ENCODE data around the gene PPP1R26.
"Not testable (repeated sequence)": the region's sequence is repeated elsewhere in the genome, so short reads cannot be mapped to it uniquely, and the experiment has no call there.

Gene PPP1R26, protein sequence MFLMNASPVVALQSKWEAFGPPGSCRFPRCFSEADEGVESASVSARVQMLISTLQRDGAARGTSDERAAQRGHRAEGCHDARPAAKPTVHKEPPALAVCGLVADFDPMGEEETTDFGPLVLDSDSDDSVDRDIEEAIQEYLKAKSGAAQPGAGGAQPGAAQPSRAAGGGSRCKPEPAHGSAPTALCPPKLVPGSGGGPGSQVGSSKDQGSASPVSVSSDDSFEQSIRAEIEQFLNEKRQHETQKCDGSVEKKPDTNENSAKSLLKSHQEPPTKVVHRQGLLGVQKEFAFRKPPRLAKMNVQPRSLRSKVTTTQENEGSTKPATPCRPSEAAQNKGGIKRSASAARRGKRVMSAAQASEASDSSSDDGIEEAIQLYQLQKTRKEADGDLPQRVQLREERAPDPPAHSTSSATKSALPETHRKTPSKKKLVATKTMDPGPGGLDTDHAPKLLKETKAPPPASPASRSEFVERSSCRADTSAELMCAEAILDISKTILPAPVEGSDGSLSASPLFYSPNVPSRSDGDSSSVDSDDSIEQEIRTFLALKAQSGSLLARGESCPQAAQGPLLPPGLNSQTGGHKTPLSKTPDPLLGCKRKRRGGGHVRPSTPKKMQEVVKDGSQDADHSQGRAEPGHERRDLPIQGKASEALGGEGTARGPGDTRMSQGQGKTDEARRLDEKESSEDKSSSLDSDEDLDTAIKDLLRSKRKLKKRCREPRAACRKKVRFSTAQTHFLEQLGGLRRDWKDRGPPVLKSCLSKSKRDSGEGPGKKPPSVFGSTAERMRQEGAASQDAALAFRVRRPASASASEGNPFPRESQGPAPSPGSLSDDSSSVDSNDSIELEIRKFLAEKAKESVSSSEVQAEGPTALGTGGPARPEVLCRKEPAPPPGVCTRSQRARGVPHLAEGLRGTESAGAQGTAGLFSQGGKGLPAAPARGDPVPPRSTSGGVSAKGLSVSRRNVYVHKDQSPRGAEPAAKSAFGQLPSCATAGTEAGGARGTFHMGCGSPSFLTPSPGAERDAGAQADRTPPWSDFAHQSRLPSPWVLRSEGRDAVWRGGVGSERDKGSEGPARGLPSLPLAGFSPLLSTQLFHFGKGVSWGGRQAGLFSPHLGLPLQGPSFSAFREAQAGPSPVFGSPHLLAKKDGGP (N-terminal part only)

DNA sequence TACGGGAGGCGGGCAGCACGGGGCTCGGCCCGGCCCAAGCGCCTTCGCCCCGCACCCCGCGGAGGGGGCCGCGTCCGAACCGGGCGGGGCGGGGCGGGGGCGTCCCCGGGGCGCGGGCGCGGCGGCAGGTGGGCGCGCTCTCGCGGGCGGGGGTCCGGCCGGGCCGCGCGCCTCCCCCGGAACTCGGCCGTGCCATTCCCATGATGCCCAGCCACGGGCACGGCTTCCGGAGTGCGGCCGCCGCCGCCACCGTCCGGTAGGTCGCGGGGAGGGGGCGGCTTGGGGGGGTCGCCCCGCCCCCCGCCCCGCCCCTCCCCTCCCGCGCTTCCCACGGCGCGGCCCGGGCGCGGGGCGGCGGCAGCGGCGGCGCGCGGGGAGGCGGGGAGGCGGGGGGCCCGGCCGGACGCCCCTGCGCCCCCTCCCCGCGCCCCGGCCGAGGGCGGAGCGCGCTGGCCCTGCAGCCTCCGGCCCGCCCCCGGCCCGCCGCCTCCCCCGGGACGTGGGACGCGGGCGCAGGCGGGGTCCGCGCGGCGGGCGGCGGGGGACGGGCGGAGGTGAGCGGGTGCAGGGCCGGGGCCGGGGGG, at the start of gene PPP1R26:
Gene PPP1R26, plus strand, starts transcription at position 314 of the 584 bp plus-strand sequence. CDS start 4,729 bp downstream, outside the sequence.
- Histone ChIP-seq H3K27ac (ENCODE audit: extremely low read depth, low read depth, low read length) (peak within 1 kb of the TSS; percentile 74), H3K4me1 (ENCODE audit: control insufficient read depth, insufficient read depth, low read length) (no peaks in the 10 kb centered on the region), H3K9me3 (ENCODE audit: control insufficient read depth, insufficient read depth, low read depth, low read length) (no peaks in the 10 kb centered on the region), H3K4me3 (ENCODE audit: low read depth, low read length) (peak within 1 kb of the TSS; percentile 92), H3K36me3 (ENCODE audit: control insufficient read depth in 2 of 2, insufficient read depth in 1 of 2, low read length in 2 of 2) (peaks cover 4 to 24% of the 10 kb centered on the region in 2 experiments; a peak in 2 of 3 replicates)
- TF ChIP-seq ZNF239 (tag by site-specific recombination; IDR thresholded peaks at IDR 0.05) (no peak), SP3 (tag by site-specific recombination; IDR thresholded peaks at IDR 0.05) (0 out of 2 replicates have a peak, but pooled peaks have one; percentile 3)
- POLR2A ChIA-PET = interaction anchor here (1.3 to 1.8 kb wide), 4 partner anchors 11 to 26 kb away, joined by 4 to 7 read pairs (median 6); partner anchors contain the start of gene MRPS2
- CTCF ChIA-PET = interaction anchor here (0.7 to 1.6 kb wide), 3 partner anchors 25 to 219 kb away, joined by 4 to 7 read pairs (median 7); no protein-coding TSS in a partner anchor

GRCh38 chr9:135437259-135437658, 42.3 kb upstream of the PPP1R26 start:
- Histone ChIP-seq H3K4me1 (ENCODE audit: control insufficient read depth, insufficient read depth, low read length) (no peaks in the 10 kb centered on the region; the same call in 1 of the 2 replicates), H3K9me3 (ENCODE audit: control insufficient read depth, insufficient read depth, low read depth, low read length) (no peaks in the 10 kb centered on the region), H3K4me3 (ENCODE audit: low read depth, low read length) (no peak overlapping the region), H3K27ac (ENCODE audit: extremely low read depth, low read depth, low read length) (no peak overlapping the region), H3K36me3 (ENCODE audit: control insufficient read depth in 2 of 2, insufficient read depth in 1 of 2, low read length in 2 of 2) (no peaks in the 10 kb centered on the region)
- ChIA-PET POLR2A (no interaction called here), CTCF (interaction anchor here (0.6 kb wide), 1 partner anchor 1406 kb away, joined by 3 read pairs; no protein-coding TSS in a partner anchor)
- TF ChIP-seq, protein P1, sequence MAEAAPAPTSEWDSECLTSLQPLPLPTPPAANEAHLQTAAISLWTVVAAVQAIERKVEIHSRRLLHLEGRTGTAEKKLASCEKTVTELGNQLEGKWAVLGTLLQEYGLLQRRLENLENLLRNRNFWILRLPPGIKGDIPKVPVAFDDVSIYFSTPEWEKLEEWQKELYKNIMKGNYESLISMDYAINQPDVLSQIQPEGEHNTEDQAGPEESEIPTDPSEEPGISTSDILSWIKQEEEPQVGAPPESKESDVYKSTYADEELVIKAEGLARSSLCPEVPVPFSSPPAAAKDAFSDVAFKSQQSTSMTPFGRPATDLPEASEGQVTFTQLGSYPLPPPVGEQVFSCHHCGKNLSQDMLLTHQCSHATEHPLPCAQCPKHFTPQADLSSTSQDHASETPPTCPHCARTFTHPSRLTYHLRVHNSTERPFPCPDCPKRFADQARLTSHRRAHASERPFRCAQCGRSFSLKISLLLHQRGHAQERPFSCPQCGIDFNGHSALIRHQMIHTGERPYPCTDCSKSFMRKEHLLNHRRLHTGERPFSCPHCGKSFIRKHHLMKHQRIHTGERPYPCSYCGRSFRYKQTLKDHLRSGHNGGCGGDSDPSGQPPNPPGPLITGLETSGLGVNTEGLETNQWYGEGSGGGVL (tag by site-specific recombination; IDR thresholded peaks at IDR 0.05) = no peak
- no peak for TF ChIP-seq YY1 (tag by site-specific recombination; IDR thresholded peaks at IDR 0.05)
- no peak for TF ChIP-seq ZNF10 (tag by site-specific recombination; IDR thresholded peaks at IDR 0.05)
- TF ChIP-seq ZNF558 (tag by site-specific recombination; IDR thresholded peaks at IDR 0.05) = no peak
- TF ChIP-seq, protein P2, sequence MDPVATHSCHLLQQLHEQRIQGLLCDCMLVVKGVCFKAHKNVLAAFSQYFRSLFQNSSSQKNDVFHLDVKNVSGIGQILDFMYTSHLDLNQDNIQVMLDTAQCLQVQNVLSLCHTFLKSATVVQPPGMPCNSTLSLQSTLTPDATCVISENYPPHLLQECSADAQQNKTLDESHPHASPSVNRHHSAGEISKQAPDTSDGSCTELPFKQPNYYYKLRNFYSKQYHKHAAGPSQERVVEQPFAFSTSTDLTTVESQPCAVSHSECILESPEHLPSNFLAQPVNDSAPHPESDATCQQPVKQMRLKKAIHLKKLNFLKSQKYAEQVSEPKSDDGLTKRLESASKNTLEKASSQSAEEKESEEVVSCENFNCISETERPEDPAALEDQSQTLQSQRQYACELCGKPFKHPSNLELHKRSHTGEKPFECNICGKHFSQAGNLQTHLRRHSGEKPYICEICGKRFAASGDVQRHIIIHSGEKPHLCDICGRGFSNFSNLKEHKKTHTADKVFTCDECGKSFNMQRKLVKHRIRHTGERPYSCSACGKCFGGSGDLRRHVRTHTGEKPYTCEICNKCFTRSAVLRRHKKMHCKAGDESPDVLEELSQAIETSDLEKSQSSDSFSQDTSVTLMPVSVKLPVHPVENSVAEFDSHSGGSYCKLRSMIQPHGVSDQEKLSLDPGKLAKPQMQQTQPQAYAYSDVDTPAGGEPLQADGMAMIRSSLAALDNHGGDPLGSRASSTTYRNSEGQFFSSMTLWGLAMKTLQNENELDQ (tag by site-specific recombination; IDR thresholded peaks at IDR 0.05; ENCODE audit: low read depth) = no peak

DNA sequence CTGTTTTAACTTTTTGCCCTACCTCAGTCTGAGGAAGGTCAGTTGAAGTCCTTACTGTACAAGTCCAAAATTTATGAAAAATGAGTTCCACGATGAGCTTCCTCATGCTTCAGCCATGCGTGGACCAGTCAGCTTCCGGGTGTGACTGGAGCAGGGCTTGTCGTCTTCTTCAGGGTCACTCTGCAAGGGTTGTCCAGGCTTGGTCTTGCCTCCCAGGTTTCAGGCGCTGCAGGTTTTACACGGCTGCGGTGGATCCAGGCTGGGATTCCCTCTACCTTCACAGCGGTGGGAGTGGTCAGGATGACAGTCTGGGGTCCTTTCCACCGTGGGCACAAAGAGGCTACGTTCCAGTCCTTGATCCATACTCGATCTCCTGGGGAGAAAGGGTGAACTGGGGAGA, 41.9 kb upstream of the PPP1R26 start:
- CTCF ChIA-PET; H3K36me3 ChIP-seq (ENCODE audit: control insufficient read depth in 2 of 2, insufficient read depth in 1 of 2, low read length in 2 of 2): not testable (repeated sequence)

GRCh38 chr9:135438581-135439232, 40.9 kb upstream of the PPP1R26 start:
- H3K36me3 ChIP-seq (ENCODE audit: control insufficient read depth in 2 of 2, insufficient read depth in 1 of 2, low read length in 2 of 2); H3K9me3 ChIP-seq (ENCODE audit: control insufficient read depth, insufficient read depth, low read depth, low read length); POLR2A ChIA-PET; H3K4me1 ChIP-seq (ENCODE audit: control insufficient read depth, insufficient read depth, low read length); H3K27ac ChIP-seq (ENCODE audit: extremely low read depth, low read depth, low read length); H3K4me3 ChIP-seq (ENCODE audit: low read depth, low read length): not testable (repeated sequence)
- CTCF ChIA-PET = interaction anchor here (1.1 to 1.5 kb wide), 3 partner anchors 14 to 42 kb away, joined by 3 to 4 read pairs (median 4); no protein-coding TSS in a partner anchor

More for the DNA sequence above, 41.9 kb upstream of the PPP1R26 start:
- H3K9me3 ChIP-seq (ENCODE audit: control insufficient read depth, insufficient read depth, low read depth, low read length); H3K27ac ChIP-seq (ENCODE audit: extremely low read depth, low read depth, low read length); H3K4me3 ChIP-seq (ENCODE audit: low read depth, low read length); POLR2A ChIA-PET; H3K4me1 ChIP-seq (ENCODE audit: control insufficient read depth, insufficient read depth, low read length): not testable (repeated sequence)

DNA sequence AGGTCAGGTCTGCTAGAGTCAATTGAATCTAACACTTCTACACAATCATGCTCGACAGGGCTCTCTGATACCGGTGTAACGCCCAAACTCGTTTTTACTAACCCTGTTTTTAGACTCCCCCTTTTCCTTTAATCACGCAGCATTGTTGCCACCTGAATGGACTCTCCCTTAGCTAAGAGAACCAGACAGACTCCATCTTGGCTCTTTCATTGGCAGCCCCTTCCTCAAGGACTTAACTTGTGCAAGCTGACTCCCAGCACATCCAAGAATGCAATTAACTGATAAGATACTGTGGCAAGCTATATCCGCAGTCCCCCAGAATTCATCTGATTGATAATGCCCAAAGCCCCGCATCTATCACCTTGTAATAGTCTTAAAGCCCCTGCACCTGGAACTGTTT, 40.1 kb upstream of the PPP1R26 start:
- H3K36me3 ChIP-seq (ENCODE audit: control insufficient read depth in 2 of 2, insufficient read depth in 1 of 2, low read length in 2 of 2); H3K27ac ChIP-seq (ENCODE audit: extremely low read depth, low read depth, low read length); H3K4me3 ChIP-seq (ENCODE audit: low read depth, low read length); H3K9me3 ChIP-seq (ENCODE audit: control insufficient read depth, insufficient read depth, low read depth, low read length); POLR2A ChIA-PET; H3K4me1 ChIP-seq (ENCODE audit: control insufficient read depth, insufficient read depth, low read length): not testable (repeated sequence)
- CTCF ChIA-PET = interaction anchor here (0.6 to 1.5 kb wide), 4 partner anchors 14 to 698 kb away, joined by 3 to 4 read pairs (median 4); no protein-coding TSS in a partner anchor

Data from HEK293 (cell line).